Heart left ventricle (tissue), 13 donors: ENCODE results near the gene AKT1.

Source experiments
- POLR2A ChIP-seq, 2 donors: fragments of 450-650 bp; IDR thresholded peaks; one replicate each; pipeline ENCODE4 v1.6.1; 2017; ENCODE audit warnings: antibody characterized with exemption in 2 of 2, mild to moderate bottlenecking in 2 of 2, moderate library complexity in 2 of 2
- TF ChIP-seq, protein P1 (sequence below), 12 donors: fragments of 200-600 bp; sonication (generic) in 4 of 12; IDR thresholded peaks; one replicate each; pipeline versions ENCODE4 v1.5.0 to v1.8.0; 2018 to 2022; ENCODE audit warnings: antibody characterized with exemption in 12 of 12, mild to moderate bottlenecking in 5 of 12
- donor health status: ischemic (EF 13 %, LVEDD 7.1; RV severe dilation, severe dysfunction).
- donor health status: DM: no; HTN: yes; CAD: no.
- donor health status: DM: no; HTN: no; CAD: no.
- donor health status: ischemic (EF 25% LVEDD 6.9; RV normal size, moderate dysfunction).
- donor health status: ischemic (EF 25% LVEDD 5.7; RV mildly dilated, moderate dysfunction).
- donor health status: ischemic (EF 35%, LVEDD 5.7; RV mildly dilated, moderate dysfunction).
- donor health status: nonischemic (EF 11% LVEDD 7.7; RV severe dilation, severe dysfunction).
- donor health status: DM: yes; HTN: yes; CAD: no.
- donor health status: PGD.
- donor health status: ischemic (EF 29% LVEDD 5.4; RV normal size, mild dysfunction).
- donor health status: nonischemic (EF 23%, LVEDD 6.1; RV moderate dilation, normal function).

- peak in 1 of 2 donors; percentile 58 for TF ChIP-seq POLR2A (IDR thresholded peaks at IDR 0.05)
- TF ChIP-seq, protein P1, sequence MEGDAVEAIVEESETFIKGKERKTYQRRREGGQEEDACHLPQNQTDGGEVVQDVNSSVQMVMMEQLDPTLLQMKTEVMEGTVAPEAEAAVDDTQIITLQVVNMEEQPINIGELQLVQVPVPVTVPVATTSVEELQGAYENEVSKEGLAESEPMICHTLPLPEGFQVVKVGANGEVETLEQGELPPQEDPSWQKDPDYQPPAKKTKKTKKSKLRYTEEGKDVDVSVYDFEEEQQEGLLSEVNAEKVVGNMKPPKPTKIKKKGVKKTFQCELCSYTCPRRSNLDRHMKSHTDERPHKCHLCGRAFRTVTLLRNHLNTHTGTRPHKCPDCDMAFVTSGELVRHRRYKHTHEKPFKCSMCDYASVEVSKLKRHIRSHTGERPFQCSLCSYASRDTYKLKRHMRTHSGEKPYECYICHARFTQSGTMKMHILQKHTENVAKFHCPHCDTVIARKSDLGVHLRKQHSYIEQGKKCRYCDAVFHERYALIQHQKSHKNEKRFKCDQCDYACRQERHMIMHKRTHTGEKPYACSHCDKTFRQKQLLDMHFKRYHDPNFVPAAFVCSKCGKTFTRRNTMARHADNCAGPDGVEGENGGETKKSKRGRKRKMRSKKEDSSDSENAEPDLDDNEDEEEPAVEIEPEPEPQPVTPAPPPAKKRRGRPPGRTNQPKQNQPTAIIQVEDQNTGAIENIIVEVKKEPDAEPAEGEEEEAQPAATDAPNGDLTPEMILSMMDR (IDR thresholded peaks at IDR 0.05): peak; percentile 82 to 97 (median 92)
Observed at GRCh38 chr14:104723651-104724406, 71.7 kb downstream of the AKT1 start, which contains the start of gene ADSS1.
